ENCODE data around the gene ZNF286A. TPM values are rescaled to one million over a fixed set of nuclear protein-coding genes. Genes with fewer than 3 reads are reported as not detected.
"Not testable (repeated sequence)": the region's sequence is repeated elsewhere in the genome, so short reads cannot be mapped to it uniquely, and the experiment has no call there.

Gene ZNF286A
- total RNA-seq, 1 donor from 2014 or later, result 3.5 TPM

- ATAC-seq; DNase-seq (ENCODE audit: low spot score): not testable (repeated sequence)
These were observed 49.9 kb downstream of the ZNF286A start for GRCh38 chr17:15749403-15749802.

- ATAC-seq, result not testable (repeated sequence)
These were observed 69.4 kb downstream of the ZNF286A start for GRCh38 chr17:15768865-15769533.

More at GRCh38 chr17:15768865-15769533, 69.4 kb downstream of the ZNF286A start:
- not testable (repeated sequence) for DNase-seq (ENCODE audit: low spot score)

Other genes starting within 250 kb of the ZNF286A start
- 1.7 TPM for gene CDRT4, start 232.1 kb upstream of the ZNF286A start, total RNA-seq
- 4.1 TPM for gene TVP23C, start 136.3 kb upstream of the ZNF286A start, total RNA-seq
- gene FBXW10B, start 80.0 kb upstream of the ZNF286A start, total RNA-seq, result 0.55 TPM
- 7.0 TPM for gene TRIM16, start 15.4 kb upstream of the ZNF286A start, total RNA-seq
- not detected for gene TBC1D26, start 32.5 kb downstream of the ZNF286A start, total RNA-seq
- gene ADORA2B, start 245.4 kb downstream of the ZNF286A start, total RNA-seq, result 0.35 TPM